ENCODE data around the gene ZBTB16. TPM values are rescaled to one million over a fixed set of nuclear protein-coding genes. Genes with fewer than 3 reads are reported as not detected.

Gene ZBTB16
- total RNA-seq, 1 experiment from 2014 or later, result 70.4 TPM

GRCh38 chr11:114019574-114019973 lies 39.9 kb upstream of the ZBTB16 start:
- peaks cover 7% of the 10 kb centered on the region for H3K4me1 Mint-ChIP-seq (ENCODE audit: insufficient read depth, unreplicated experiment)
- no TSS peak for BruUV-seq (replicated peaks)
- no peak overlapping the region for H3K4me3 Mint-ChIP-seq (ENCODE audit: unreplicated experiment)
- no peaks in the 10 kb centered on the region for H3K9me3 Mint-ChIP-seq (ENCODE audit: unreplicated experiment)
- no peaks in the 10 kb centered on the region for H3K27me3 Mint-ChIP-seq (ENCODE audit: insufficient read depth, unreplicated experiment)
- no peak for DNase-seq (ENCODE audit: unreplicated experiment)
- CTCF ChIA-PET, result interaction anchor here (1.6 to 3.4 kb wide), 3 partner anchors 16 to 242 kb away, joined by 3 to 15 read pairs (median 5); no protein-coding TSS in a partner anchor
- H3K36me3 Mint-ChIP-seq (ENCODE audit: insufficient read depth, unreplicated experiment), result no peaks in the 10 kb centered on the region
- no peak for TF ChIP-seq CTCF (IDR thresholded peaks at IDR 0.05; ENCODE audit: unreplicated experiment)
- POLR2A ChIA-PET, result no interaction called here
- no peak overlapping the region for H3K27ac Mint-ChIP-seq (ENCODE audit: low read depth, unreplicated experiment)
- intact Hi-C loops (cut with micrococcal nuclease), result no loop called here

- Mint-ChIP-seq H3K4me3 (ENCODE audit: unreplicated experiment) (no peak overlapping the region), H3K27ac (ENCODE audit: low read depth, unreplicated experiment) (no peak overlapping the region), H3K9me3 (ENCODE audit: unreplicated experiment) (no peaks in the 10 kb centered on the region), H3K27me3 (ENCODE audit: insufficient read depth, unreplicated experiment) (peaks cover 33% of the 10 kb centered on the region), H3K4me1 (ENCODE audit: insufficient read depth, unreplicated experiment) (peaks cover 5% of the 10 kb centered on the region), H3K36me3 (ENCODE audit: insufficient read depth, unreplicated experiment) (no peaks in the 10 kb centered on the region)
- ChIA-PET CTCF (interaction anchor here (0.9 to 1.8 kb wide), 3 partner anchors 10 to 11 kb away, joined by 3 to 5 read pairs (median 5); no protein-coding TSS in a partner anchor), POLR2A (interaction anchor here (1.8 kb wide), 1 partner anchor 236 kb away, joined by 4 read pairs; no protein-coding TSS in a partner anchor)
- BruUV-seq (replicated peaks), result no TSS peak
- no peak for TF ChIP-seq CTCF (IDR thresholded peaks at IDR 0.05; ENCODE audit: unreplicated experiment)
- no peak for DNase-seq (ENCODE audit: unreplicated experiment)
- intact Hi-C loops (cut with micrococcal nuclease), result no loop called here
Observed at GRCh38 chr11:114025329-114025907, 34.1 kb upstream of the ZBTB16 start.

DNA sequence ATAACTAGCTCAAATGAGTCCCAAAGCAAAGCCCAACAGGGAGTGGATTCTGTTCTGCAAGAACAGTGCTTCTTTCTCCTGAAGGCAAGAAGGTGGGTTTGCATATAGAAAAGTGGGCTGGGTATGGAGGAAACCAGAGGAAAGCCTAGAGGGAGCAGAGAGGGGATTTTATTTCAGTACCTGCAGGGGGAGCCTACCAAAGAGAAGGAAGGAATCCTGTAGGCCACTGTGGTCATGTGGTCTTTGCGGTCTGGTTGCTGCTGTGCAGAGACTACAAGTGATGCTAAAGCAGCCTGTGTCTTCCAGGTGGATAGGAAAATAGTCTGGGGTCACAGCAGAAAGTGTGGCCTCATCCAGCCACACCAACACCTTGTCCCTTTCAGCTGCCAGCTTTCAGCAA lies 33.2 kb upstream of the ZBTB16 start:
- ChIA-PET POLR2A (interaction anchor here (0.6 to 1.8 kb wide), 3 partner anchors 33 to 235 kb away, joined by 3 to 4 read pairs (median 3); partner anchors contain the start of gene ZBTB16), CTCF (interaction anchor here (0.7 to 2.5 kb wide), 6 partner anchors 9 to 235 kb away, joined by 3 to 22 read pairs (median 4); no protein-coding TSS in a partner anchor)
- Mint-ChIP-seq H3K4me3 (ENCODE audit: unreplicated experiment) (no peak overlapping the region), H3K36me3 (ENCODE audit: insufficient read depth, unreplicated experiment) (no peaks in the 10 kb centered on the region), H3K9me3 (ENCODE audit: unreplicated experiment) (no peaks in the 10 kb centered on the region), H3K27ac (ENCODE audit: low read depth, unreplicated experiment) (no peak overlapping the region), H3K27me3 (ENCODE audit: insufficient read depth, unreplicated experiment) (peaks cover 36% of the 10 kb centered on the region), H3K4me1 (ENCODE audit: insufficient read depth, unreplicated experiment) (peaks cover 5% of the 10 kb centered on the region)
- intact Hi-C loops (cut with micrococcal nuclease), result no loop called here
- BruUV-seq (replicated peaks), result no TSS peak
- no peak for TF ChIP-seq CTCF (IDR thresholded peaks at IDR 0.05; ENCODE audit: unreplicated experiment)
- peak; percentile 34 for DNase-seq (ENCODE audit: unreplicated experiment)

GRCh38 chr11:114027391-114027790 lies 32.1 kb upstream of the ZBTB16 start:
- Mint-ChIP-seq H3K4me1 (ENCODE audit: insufficient read depth, unreplicated experiment) (peaks cover 11% of the 10 kb centered on the region), H3K27ac (ENCODE audit: low read depth, unreplicated experiment) (no peak overlapping the region), H3K36me3 (ENCODE audit: insufficient read depth, unreplicated experiment) (no peaks in the 10 kb centered on the region), H3K9me3 (ENCODE audit: unreplicated experiment) (no peaks in the 10 kb centered on the region), H3K27me3 (ENCODE audit: insufficient read depth, unreplicated experiment) (peaks cover 36% of the 10 kb centered on the region), H3K4me3 (ENCODE audit: unreplicated experiment) (no peak overlapping the region)
- BruUV-seq (replicated peaks), result no TSS peak
- intact Hi-C loops (cut with micrococcal nuclease), result no loop called here
- CTCF ChIA-PET, result interaction anchor here (0.6 to 2.5 kb wide), 9 partner anchors 8 to 254 kb away, joined by 3 to 22 read pairs (median 4); no protein-coding TSS in a partner anchor
- no peak for TF ChIP-seq CTCF (IDR thresholded peaks at IDR 0.05; ENCODE audit: unreplicated experiment)
- POLR2A ChIA-PET, result interaction anchor here (0.9 kb wide), 1 partner anchor 238 kb away, joined by 3 read pairs; no protein-coding TSS in a partner anchor
- no peak for DNase-seq (ENCODE audit: unreplicated experiment)
